G401.6 (cell line): ENCODE measurements around the gene KIF17.

Source experiments
- FAIRE-seq: peaks from 2 replicates; lab custom pipeline; 2012; peaks lifted over from hg19 to GRCh38; lab: Jason Lieb, UNC

Gene KIF17

GRCh38 chr1:20624709-20625108 lies 93.1 kb downstream of the KIF17 start:
- FAIRE-seq: no peak

DNA sequence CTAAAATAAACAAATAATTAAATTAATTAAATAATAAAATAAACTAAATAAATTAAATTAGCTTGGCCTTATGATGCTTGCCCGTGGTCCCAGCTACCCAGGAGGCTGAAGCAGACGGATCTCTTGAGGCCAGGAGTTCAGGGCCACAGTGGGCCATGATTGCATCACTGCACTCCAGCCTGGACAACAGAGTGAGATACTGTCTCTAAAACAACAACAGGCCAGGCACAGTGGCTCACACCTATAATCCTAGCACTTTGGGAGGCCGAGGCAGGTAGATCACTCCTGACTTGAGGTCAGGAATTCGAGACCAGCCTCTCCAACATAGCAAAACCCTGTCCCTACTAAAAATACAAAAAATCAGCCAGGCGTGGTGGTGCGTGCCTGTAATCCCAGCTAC lies 96.8 kb downstream of the KIF17 start:
- FAIRE-seq: no peak

GRCh38 chr1:20619999-20620398 lies 97.8 kb downstream of the KIF17 start:
- no peak for FAIRE-seq

DNA sequence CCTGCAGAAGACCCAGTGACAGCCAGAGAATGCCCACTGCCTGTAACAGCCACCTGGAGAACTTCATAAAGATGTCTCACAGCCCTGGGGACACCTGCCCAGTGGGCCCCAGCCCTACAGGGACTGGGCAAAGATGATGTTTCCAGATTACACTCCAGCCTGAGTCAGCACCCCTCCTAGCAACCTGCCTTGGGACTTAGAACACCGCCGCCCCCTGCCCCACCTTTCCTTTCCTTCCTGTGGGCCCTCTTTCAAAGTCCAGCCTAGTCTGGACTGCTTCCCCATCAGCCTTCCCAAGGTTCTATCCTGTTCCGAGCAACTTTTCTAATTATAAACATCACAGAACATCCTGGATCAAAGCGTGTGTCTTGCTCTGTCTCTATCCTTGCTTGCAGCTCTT lies 99.3 kb downstream of the KIF17 start:
- no peak for FAIRE-seq

DNA sequence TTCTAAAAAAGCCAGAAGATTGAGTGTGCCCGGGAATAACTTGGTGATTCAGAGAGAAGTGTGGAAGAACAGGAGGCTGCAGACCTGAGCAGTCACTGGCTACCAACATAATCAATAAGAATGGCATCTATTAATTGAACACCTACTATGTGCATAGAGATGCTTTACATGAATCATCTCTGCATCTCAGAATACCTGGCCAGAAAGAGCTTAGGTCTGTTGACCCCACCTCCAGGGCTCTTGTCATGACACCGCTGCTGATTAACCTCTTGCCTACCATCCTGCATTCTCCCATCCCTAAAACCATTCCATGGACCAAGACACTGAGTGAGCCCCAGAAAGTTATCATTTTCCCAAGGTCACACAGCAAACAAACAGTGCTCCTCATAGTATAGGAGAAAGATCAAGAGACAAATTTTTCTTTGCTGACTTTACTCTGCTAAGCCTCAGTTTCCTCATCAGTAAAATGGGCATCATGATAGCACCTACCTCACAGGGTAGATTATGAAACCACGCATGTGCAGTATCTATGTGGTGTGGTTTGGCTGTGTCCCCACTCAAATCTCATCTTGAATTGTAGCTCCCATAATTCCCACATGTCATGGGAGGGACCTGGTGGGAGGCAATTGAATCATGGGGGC lies 100.8 kb downstream of the KIF17 start:
- no peak for FAIRE-seq

GRCh38 chr1:20615946-20616846 lies 101.6 kb downstream of the KIF17 start:
- FAIRE-seq: no peak

DNA sequence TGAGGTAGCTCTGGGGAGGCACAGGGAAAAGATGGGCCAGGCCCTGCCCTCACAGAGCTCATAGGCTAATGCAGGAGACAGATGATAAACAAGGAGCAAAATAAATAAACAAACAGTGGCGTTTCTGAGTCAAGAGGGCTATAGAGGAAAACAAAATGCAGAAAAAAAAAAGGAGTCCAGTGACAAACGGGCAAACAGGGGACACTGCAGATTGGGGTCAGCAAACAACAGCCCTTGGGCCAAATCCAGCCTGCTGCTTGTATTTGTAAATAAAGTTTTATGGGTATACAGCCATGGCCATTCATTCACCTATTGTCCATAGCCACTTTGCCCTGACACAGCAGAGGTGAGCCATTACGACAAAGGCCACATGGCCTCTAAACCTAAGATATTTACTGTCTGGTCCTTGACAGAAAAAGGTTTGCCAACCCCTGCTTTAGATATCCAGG lies 103.7 kb downstream of the KIF17 start:
- no peak for FAIRE-seq
